Suprapubic skin (tissue), 4 donors: ENCODE measurements around the gene RNU2-63P. TPM values are rescaled to one million over a fixed set of nuclear protein-coding genes. Genes with fewer than 3 reads are reported as not detected.
"Not testable (repeated sequence)": the region's sequence is repeated elsewhere in the genome, so short reads cannot be mapped to it uniquely, and the experiment has no call there.

ENCODE experiments used
- DNase-seq, 2 donors: peaks; one replicate each; pipeline ENCODE4 v3.0.0-alpha.2; 2019; ENCODE audit warnings: low spot score in 2 of 2
- H3K27ac ChIP-seq: fragments of 200-600 bp; sonication (generic); one replicate; pipeline ENCODE4 v1.5.1; 2019
- H3K27me3 ChIP-seq: fragments of 200-600 bp; sonication (generic); one replicate; pipeline ENCODE4 v1.5.1; 2019
- H3K36me3 ChIP-seq: fragments of 200-600 bp; sonication (generic); one replicate; pipeline ENCODE4 v1.5.1; 2019
- H3K4me1 ChIP-seq: fragments of 200-600 bp; sonication (generic); one replicate; pipeline ENCODE4 v1.5.1; 2019
- H3K4me3 ChIP-seq: fragments of 200-600 bp; sonication (generic); one replicate; pipeline ENCODE4 v1.5.1; 2019; ENCODE audit warnings: mild to moderate bottlenecking
- H3K9me3 ChIP-seq: fragments of 200-600 bp; sonication (generic); one replicate; pipeline ENCODE4 v1.5.1; 2019
- CTCF ChIP-seq, 2 donors: fragments of 200-600 bp in 1 of 2; fragments of 450-650 bp in 1 of 2; sonication (generic) in 1 of 2; IDR thresholded peaks; one replicate each; pipeline ENCODE4 v1.5.1; 2016 to 2019; ENCODE audit warnings: antibody characterized with exemption in 2 of 2, mild to moderate bottlenecking in 1 of 2, moderate library complexity in 1 of 2
- EP300 ChIP-seq: sonication (generic); formaldehyde crosslinking; IDR thresholded peaks from one replicate; pipeline ENCODE4 v1.6.1; 2017; ENCODE audit warnings: antibody characterized with exemption
- POLR2A ChIP-seq, 2 donors: fragments of 450-650 bp; IDR thresholded peaks; one replicate each; pipeline ENCODE4 v1.6.1; 2017; ENCODE audit warnings: antibody characterized with exemption in 2 of 2, mild to moderate bottlenecking in 2 of 2, moderate library complexity in 2 of 2
- POLR2AphosphoS5 ChIP-seq, 3 donors: sonication (generic); formaldehyde crosslinking; IDR thresholded peaks; one replicate each; pipeline ENCODE4 v1.6.1; 2017; ENCODE audit warnings: antibody characterized with exemption in 3 of 3
- WGBS: methylation state at CpG from one replicate; pipeline ENCODE4 v1.1.5; 2018; 5-methylcytosine and 5-hydroxymethylcytosine counted together
- total RNA-seq, 4 donors: library from RNA; depleted of rRNA; stranded (reverse); fragments of >200 nt; gene quantifications; one replicate each; pipeline ENCODE4 v1.1.0, GENCODE V29; 2016

Gene RNU2-63P
- total RNA-seq, 4 donors from 2014 or later: not detected

GRCh38 chr2:88027697-88028389 is 11.5 kb upstream of the RNU2-63P start:
- H3K36me3 ChIP-seq: peaks cover 47% of the 10 kb centered on the region

DNA sequence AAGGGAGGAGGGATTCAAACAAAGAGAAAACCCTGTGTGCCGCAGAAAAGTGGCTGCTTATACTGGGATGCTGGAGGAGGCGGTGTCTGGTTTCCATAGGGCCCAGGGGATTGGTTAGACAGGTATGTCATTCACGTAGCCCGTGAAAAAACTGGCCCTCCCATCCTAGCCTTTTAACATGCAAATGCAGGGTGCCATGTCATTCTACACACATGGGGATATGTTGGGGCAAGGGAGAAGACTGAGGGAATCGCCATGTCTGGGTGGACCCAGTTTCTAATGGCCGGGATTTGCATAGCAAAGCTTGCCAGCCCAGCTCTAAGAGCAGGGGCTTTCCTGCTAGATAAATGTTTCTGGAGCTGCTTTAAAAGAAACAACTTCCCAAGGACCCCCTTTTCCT is 8.2 kb upstream of the RNU2-63P start:
- WGBS: 68% methylated on average over 6 of the region's 6 CpGs
- no peak overlapping the region for H3K27ac ChIP-seq
- TF ChIP-seq CTCF (IDR thresholded peaks at IDR 0.05): no peak
- no peak for TF ChIP-seq POLR2A (IDR thresholded peaks at IDR 0.05)
- TF ChIP-seq EP300: no peak
- no peak for TF ChIP-seq POLR2AphosphoS5 (IDR thresholded peaks at IDR 0.05)
- H3K4me1 ChIP-seq: no peaks in the 10 kb centered on the region
- H3K4me3 ChIP-seq: no peak overlapping the region
- H3K27me3 ChIP-seq: no peaks in the 10 kb centered on the region
- DNase-seq: no peak
- peaks cover 24% of the 10 kb centered on the region for H3K36me3 ChIP-seq
- H3K9me3 ChIP-seq: no peaks in the 10 kb centered on the region

More at GRCh38 chr2:88027697-88028389, 11.5 kb upstream of the RNU2-63P start:
- DNase-seq: no peak
- no peaks in the 10 kb centered on the region for H3K9me3 ChIP-seq
- TF ChIP-seq EP300 (no peak), POLR2AphosphoS5 (IDR thresholded peaks at IDR 0.05) (no peak), CTCF (IDR thresholded peaks at IDR 0.05) (no peak), POLR2A (IDR thresholded peaks at IDR 0.05) (no peak)
- H3K27me3 ChIP-seq: no peaks in the 10 kb centered on the region
- no peak overlapping the region for H3K27ac ChIP-seq
- H3K4me1 ChIP-seq: no peaks in the 10 kb centered on the region
- no peak overlapping the region for H3K4me3 ChIP-seq
- WGBS: 87% methylated on average over 10 of the region's 10 CpGs

DNA sequence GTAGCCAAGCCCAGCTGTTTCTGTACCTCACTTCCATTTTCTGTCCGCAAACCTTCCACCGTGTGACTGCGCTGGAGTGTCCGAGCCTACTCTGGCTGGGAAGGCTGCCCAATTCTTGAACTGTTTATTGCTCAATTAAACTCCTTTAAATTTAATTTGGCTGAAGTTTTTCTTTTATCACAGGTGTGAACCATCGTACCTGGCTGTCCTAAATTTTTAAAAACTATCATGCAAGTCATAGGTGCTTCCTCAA is 6.2 kb upstream of the RNU2-63P start:
- DNase-seq: no peak
- TF ChIP-seq EP300: no peak
- TF ChIP-seq POLR2A (IDR thresholded peaks at IDR 0.05): no peak
- no peak for TF ChIP-seq POLR2AphosphoS5 (IDR thresholded peaks at IDR 0.05)
- TF ChIP-seq CTCF (IDR thresholded peaks at IDR 0.05): no peak
- Histone ChIP-seq H3K36me3 (peaks cover 8% of the 10 kb centered on the region), H3K4me1 (no peaks in the 10 kb centered on the region), H3K4me3 (no peak overlapping the region), H3K27me3 (no peaks in the 10 kb centered on the region), H3K27ac (no peak overlapping the region), H3K9me3 (no peaks in the 10 kb centered on the region)
- WGBS: 91% methylated on average over 5 of the region's 5 CpGs

DNA sequence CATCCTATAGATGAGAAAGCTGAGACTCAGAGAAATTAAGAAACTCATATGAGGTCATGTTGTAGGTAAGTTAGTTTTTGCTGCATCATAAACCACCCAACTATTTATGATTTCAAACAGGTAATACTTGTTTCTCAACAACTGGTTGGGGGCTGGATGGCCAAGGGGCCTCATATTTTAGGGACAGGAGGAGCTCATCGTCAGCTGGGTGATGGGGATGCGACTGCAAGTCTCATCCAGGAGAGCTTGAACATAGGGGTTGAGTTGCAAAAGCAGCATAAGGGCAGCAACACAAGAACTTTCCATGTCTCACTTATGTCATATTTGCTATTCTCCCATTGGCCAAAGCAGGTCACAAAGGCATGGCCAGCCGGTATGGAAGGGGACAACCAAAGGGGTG is 3.6 kb upstream of the RNU2-63P start:
- DNase-seq: no peak
- 58% methylated on average over 3 of the region's 3 CpGs for WGBS
- H3K4me3 ChIP-seq: no peak overlapping the region
- H3K36me3 ChIP-seq: no peaks in the 10 kb centered on the region
- H3K27me3 ChIP-seq: no peaks in the 10 kb centered on the region
- H3K9me3 ChIP-seq: no peaks in the 10 kb centered on the region
- TF ChIP-seq CTCF (IDR thresholded peaks at IDR 0.05) (no peak), POLR2AphosphoS5 (IDR thresholded peaks at IDR 0.05) (no peak), EP300 (no peak)
- H3K4me1 ChIP-seq: peaks cover 3% of the 10 kb centered on the region
- no peak overlapping the region for H3K27ac ChIP-seq

GRCh38 chr2:88018909-88019308 is 2.6 kb upstream of the RNU2-63P start:
- Histone ChIP-seq H3K36me3 (no peaks in the 10 kb centered on the region), H3K9me3 (no peaks in the 10 kb centered on the region), H3K27ac (no peak overlapping the region), H3K4me1 (peaks cover 3% of the 10 kb centered on the region), H3K4me3 (no peak overlapping the region), H3K27me3 (no peaks in the 10 kb centered on the region)
- WGBS: 87% methylated on average over 5 of the region's 6 CpGs
- DNase-seq: no peak
- TF ChIP-seq POLR2A (IDR thresholded peaks at IDR 0.05) (no peak), CTCF (IDR thresholded peaks at IDR 0.05) (no peak), EP300 (no peak), POLR2AphosphoS5 (IDR thresholded peaks at IDR 0.05) (no peak)

DNA sequence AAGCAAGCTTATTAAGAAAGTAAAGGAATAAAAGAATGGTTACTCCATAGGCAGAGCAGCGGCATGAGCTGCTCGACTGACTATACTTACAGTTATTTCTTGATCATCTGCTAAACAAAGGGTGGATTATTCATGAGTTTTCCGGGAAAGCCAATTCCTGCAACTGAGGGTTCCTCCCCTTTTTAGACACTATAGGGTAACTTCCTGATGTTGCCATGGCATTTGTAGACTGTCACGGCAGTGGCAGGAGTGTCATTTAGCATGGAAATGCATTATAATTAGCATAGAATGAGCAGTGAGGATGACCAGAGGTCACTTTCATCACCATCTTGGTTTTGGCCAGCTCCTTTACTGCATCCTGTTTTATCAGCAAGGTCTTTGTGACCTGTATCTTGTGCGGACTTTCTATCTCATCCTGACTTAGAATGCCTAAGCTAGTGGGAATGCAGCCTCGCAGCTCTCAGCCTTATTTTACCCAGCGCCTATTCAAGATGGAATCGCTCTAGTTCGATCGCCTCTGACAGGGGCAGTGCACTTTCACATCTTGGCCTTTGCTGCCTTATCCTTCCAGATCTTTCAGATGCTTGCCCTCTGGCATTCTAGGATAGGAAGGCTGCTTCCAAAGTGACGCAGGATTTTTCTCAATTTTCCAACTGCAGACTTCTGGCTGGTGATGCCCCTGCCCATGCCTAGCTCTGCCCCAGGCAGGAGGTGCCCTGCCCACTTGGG is 1.9 kb upstream of the RNU2-63P start:
- H3K36me3 ChIP-seq, DNase-seq, H3K4me1 ChIP-seq, H3K4me3 ChIP-seq, H3K27ac ChIP-seq, H3K9me3 ChIP-seq, H3K27me3 ChIP-seq: not testable (repeated sequence)
- WGBS: 83% methylated on average over 11 of the region's 11 CpGs

- H3K4me3 ChIP-seq: peak overlapping the region; percentile 61
- H3K4me1 ChIP-seq, H3K27ac ChIP-seq, H3K27me3 ChIP-seq, DNase-seq, H3K36me3 ChIP-seq, H3K9me3 ChIP-seq: not testable (repeated sequence)
- WGBS: 93% methylated on average over 2 of the region's 2 CpGs
These were observed 1.4 kb upstream of the RNU2-63P start for GRCh38 chr2:88017780-88018038.
